Measurements from ENCODE around the gene SCIN. TPM values are rescaled to one million over a fixed set of nuclear protein-coding genes. Genes with fewer than 3 reads are reported as not detected.

Gene SCIN
- total and polyA plus RNA-seq, 2 donors (not counting 1 experiment from before 2014, with no cell fraction given), result 0.49 to 0.97 TPM

GRCh38 chr7:12567015-12567414 lies 3.5 kb upstream of the SCIN start:
- Histone ChIP-seq H3K4me2 (replicated peaks; ENCODE audit: low read depth, low read length, poor library complexity, severe bottlenecking) (no peak overlapping the region), H3K9ac (ENCODE audit: low read length) (no peak overlapping the region), H3K36me3 (replicated peaks in 1 of 2; ENCODE audit: control extremely low read depth in 1 of 2, control insufficient read depth in 1 of 2, extremely low read depth in 1 of 2, insufficient read depth in 2 of 2, low read length in 1 of 2) (no peaks in the 10 kb centered on the region), H3K9me3 (ENCODE audit: control extremely low read depth in 1 of 3, control insufficient read depth in 2 of 3, insufficient read depth in 1 of 3, low read length in 2 of 3) (peaks cover 0 to 4% (median 0%) of the 10 kb centered on the region in 3 donors), H4K20me1 (ENCODE audit: control insufficient read depth, insufficient read depth, low read length, poor library complexity, severe bottlenecking) (no peaks in the 10 kb centered on the region), H3K79me2 (ENCODE audit: control insufficient read depth, insufficient read depth, low read length) (no peaks in the 10 kb centered on the region), H3K27me3 (replicated peaks in 1 of 4; ENCODE audit: control extremely low read depth in 1 of 4, control insufficient read depth in 3 of 4, insufficient read depth in 4 of 4, low read length in 3 of 4) (peaks cover 0 to 25% (median 7%) of the 10 kb centered on the region in 4 experiments), H3K4me3 (ENCODE audit: control extremely low read depth in 1 of 5, extremely low read depth in 1 of 5, insufficient read depth in 1 of 5, low read depth in 2 of 5, low read length in 4 of 5) (no peak overlapping the region), H3K27ac (ENCODE audit: low read length in 2 of 2) (no peak overlapping the region), H3K4me1 (ENCODE audit: control insufficient read depth in 2 of 2, insufficient read depth in 2 of 2, low read length in 2 of 2) (peaks cover 19% of the 10 kb centered on the region in 2 donors), H2AFZ (ENCODE audit: insufficient read depth, low read depth, low read length, poor library complexity, severe bottlenecking) (no peak overlapping the region)
- intact Hi-C loops (cut with micrococcal nuclease), result no loop called here
- Mint-ChIP-seq H3K4me1 (peaks cover 12% of the 10 kb centered on the region), H3K4me3 (no peak overlapping the region), H3K9me3 (ENCODE audit: insufficient read depth) (no peaks in the 10 kb centered on the region), H3K27me3 (peaks cover 36% of the 10 kb centered on the region), H3K27ac (no peak overlapping the region)
- TF ChIP-seq EZH2 (IDR thresholded peaks at IDR 0.05; ENCODE audit: borderline replicate concordance, insufficient read depth, low read depth, low read length, poor library complexity, severe bottlenecking), result no peak
- TF ChIP-seq, protein P1, sequence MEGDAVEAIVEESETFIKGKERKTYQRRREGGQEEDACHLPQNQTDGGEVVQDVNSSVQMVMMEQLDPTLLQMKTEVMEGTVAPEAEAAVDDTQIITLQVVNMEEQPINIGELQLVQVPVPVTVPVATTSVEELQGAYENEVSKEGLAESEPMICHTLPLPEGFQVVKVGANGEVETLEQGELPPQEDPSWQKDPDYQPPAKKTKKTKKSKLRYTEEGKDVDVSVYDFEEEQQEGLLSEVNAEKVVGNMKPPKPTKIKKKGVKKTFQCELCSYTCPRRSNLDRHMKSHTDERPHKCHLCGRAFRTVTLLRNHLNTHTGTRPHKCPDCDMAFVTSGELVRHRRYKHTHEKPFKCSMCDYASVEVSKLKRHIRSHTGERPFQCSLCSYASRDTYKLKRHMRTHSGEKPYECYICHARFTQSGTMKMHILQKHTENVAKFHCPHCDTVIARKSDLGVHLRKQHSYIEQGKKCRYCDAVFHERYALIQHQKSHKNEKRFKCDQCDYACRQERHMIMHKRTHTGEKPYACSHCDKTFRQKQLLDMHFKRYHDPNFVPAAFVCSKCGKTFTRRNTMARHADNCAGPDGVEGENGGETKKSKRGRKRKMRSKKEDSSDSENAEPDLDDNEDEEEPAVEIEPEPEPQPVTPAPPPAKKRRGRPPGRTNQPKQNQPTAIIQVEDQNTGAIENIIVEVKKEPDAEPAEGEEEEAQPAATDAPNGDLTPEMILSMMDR (IDR thresholded peaks at IDR 0.05), result no peak
- ChIA-PET CTCF (interaction anchor here (1.0 kb wide), 1 partner anchor 42 kb away, joined by 3 read pairs; no protein-coding TSS in a partner anchor), POLR2A (no interaction called here)
- no peak for ATAC-seq (ENCODE audit: low read depth)
- DNase-seq, result no peak
- no CpG with 5 or more reads among the region's 1 CpG for WGBS (ENCODE audit: insufficient coverage)

GRCh38 chr7:12569673-12570072 lies 847 bp upstream of the SCIN start:
- H3K27ac ChIP-seq (ENCODE audit: low read length in 2 of 2), result no peak overlapping the region
- ATAC-seq (ENCODE audit: low read depth), result no peak
- no peaks in the 10 kb centered on the region for H3K9me3 Mint-ChIP-seq (ENCODE audit: insufficient read depth)
- intact Hi-C loops (cut with micrococcal nuclease), result no loop called here
- H3K27me3 ChIP-seq (replicated peaks in 1 of 4; ENCODE audit: control extremely low read depth in 1 of 4, control insufficient read depth in 3 of 4, insufficient read depth in 4 of 4, low read length in 3 of 4), result peaks cover 0 to 25% (median 7%) of the 10 kb centered on the region in 4 experiments
- H3K79me2 ChIP-seq (ENCODE audit: control insufficient read depth, insufficient read depth, low read length), result no peaks in the 10 kb centered on the region
- peaks cover 42% of the 10 kb centered on the region for H3K27me3 Mint-ChIP-seq
- ChIA-PET CTCF (interaction anchor here (0.9 kb wide), 1 partner anchor 45 kb away, joined by 3 read pairs; no protein-coding TSS in a partner anchor), POLR2A (no interaction called here)
- H3K27ac Mint-ChIP-seq, result no peak overlapping the region
- H3K4me3 ChIP-seq (ENCODE audit: control extremely low read depth in 1 of 5, extremely low read depth in 1 of 5, insufficient read depth in 1 of 5, low read depth in 2 of 5, low read length in 4 of 5), result peak overlapping the region in 3 of 5 experiments; percentile 44 to 67 (median 57)
- 17% methylated on average over 1 of the region's 5 CpGs for WGBS (ENCODE audit: insufficient coverage)
- peaks cover 19% of the 10 kb centered on the region in 2 donors for H3K4me1 ChIP-seq (ENCODE audit: control insufficient read depth in 2 of 2, insufficient read depth in 2 of 2, low read length in 2 of 2)
- peaks cover 0 to 4% (median 0%) of the 10 kb centered on the region in 3 donors for H3K9me3 ChIP-seq (ENCODE audit: control extremely low read depth in 1 of 3, control insufficient read depth in 2 of 3, insufficient read depth in 1 of 3, low read length in 2 of 3)
- peak overlapping the region; percentile 89 for H3K4me3 Mint-ChIP-seq
- DNase-seq, result no peak
- peak overlapping the region; percentile 58 for H2AFZ ChIP-seq (ENCODE audit: insufficient read depth, low read depth, low read length, poor library complexity, severe bottlenecking)
- no peaks in the 10 kb centered on the region for H4K20me1 ChIP-seq (ENCODE audit: control insufficient read depth, insufficient read depth, low read length, poor library complexity, severe bottlenecking)
- TF ChIP-seq EZH2 (IDR thresholded peaks at IDR 0.05; ENCODE audit: borderline replicate concordance, insufficient read depth, low read depth, low read length, poor library complexity, severe bottlenecking), result no peak
- TF ChIP-seq, protein P1 (IDR thresholded peaks at IDR 0.05), result no peak
- no peaks in the 10 kb centered on the region for H3K36me3 ChIP-seq (replicated peaks in 1 of 2; ENCODE audit: control extremely low read depth in 1 of 2, control insufficient read depth in 1 of 2, extremely low read depth in 1 of 2, insufficient read depth in 2 of 2, low read length in 1 of 2)
- peak overlapping the region; percentile 79 for H3K4me2 ChIP-seq (replicated peaks; ENCODE audit: low read depth, low read length, poor library complexity, severe bottlenecking)
- H3K9ac ChIP-seq (ENCODE audit: low read length), result peak overlapping the region; percentile 58
- peaks cover 12% of the 10 kb centered on the region for H3K4me1 Mint-ChIP-seq
